H1 (cell line): Measurements from ENCODE around the gene CACNB4. TPM values are rescaled to one million over a fixed set of nuclear protein-coding genes. Genes with fewer than 3 reads are reported as not detected.

Experiments used
- ASH2L ChIP-seq: fragments of 200-600, 300-600 bp; sonication (generic); IDR thresholded peaks from one replicate; pipeline ENCODE4 v1.7.1; 2017; ENCODE audit warnings: low read length
- CBX8 ChIP-seq: fragments of 300-800, 300-1000 bp; sonication (generic); IDR thresholded peaks from 2 replicates; pipeline ENCODE4 v1.7.1; 2016; ENCODE audit warnings: low read depth, low read length, borderline replicate concordance
- CHD1 ChIP-seq: IDR thresholded peaks from 2 replicates; pipeline ENCODE4 v1.6.1; 2012; ENCODE audit warnings: low read depth, low read length, improper control_type of control experiment
- CHD7 ChIP-seq: fragments of 300-600 bp; sonication (generic); IDR thresholded peaks from 2 replicates; pipeline ENCODE4 v1.7.1; 2012; ENCODE audit warnings: low read length, moderate library complexity, mild to moderate bottlenecking, inconsistent platforms; ENCODE audit not compliant: insufficient replicate concordance
- EZH2 ChIP-seq: fragments of 200-600 bp; sonication (generic); IDR thresholded peaks from 2 replicates; pipeline ENCODE4 v1.7.1; 2012; ENCODE audit warnings: low read depth, mild to moderate bottlenecking, moderate library complexity, low read length, inconsistent platforms; ENCODE audit not compliant: severe bottlenecking
- GABPA ChIP-seq: IDR thresholded peaks from 2 replicates; pipeline ENCODE4 v1.6.1; 2011; ENCODE audit warnings: mild to moderate bottlenecking, low read length, moderate library complexity, borderline replicate concordance; ENCODE audit not compliant: insufficient read depth
- GTF2F1 ChIP-seq: IDR thresholded peaks from 2 replicates; pipeline ENCODE4 v1.6.1; 2012; ENCODE audit warnings: low read depth, low read length, improper control_type of control experiment, borderline replicate concordance
- HDAC6 ChIP-seq: IDR thresholded peaks from one replicate; pipeline ENCODE4 v1.7.1; 2012; ENCODE audit warnings: low read depth, mild to moderate bottlenecking, inconsistent platforms, low read length, moderate library complexity
- JUND ChIP-seq: IDR thresholded peaks from 2 replicates; pipeline ENCODE4 v1.6.1; 2011; ENCODE audit warnings: mild to moderate bottlenecking, improper control_type of control experiment, low read length
- MAFK ChIP-seq: IDR thresholded peaks from 2 replicates; pipeline ENCODE4 v1.6.1; 2012; ENCODE audit warnings: low read depth, mild to moderate bottlenecking, improper control_type of control experiment, low read length
- POLR2A ChIP-seq, 2 experiments: IDR thresholded peaks; 1 replicate in 1 of 2; 2 replicates in 1 of 2; pipeline ENCODE4 v1.6.1; 2011; ENCODE audit warnings: low read depth in 2 of 2, low read length in 2 of 2, mild to moderate bottlenecking in 2 of 2; ENCODE audit errors: control extremely low read depth in 1 of 2
- TBP ChIP-seq: IDR thresholded peaks from 2 replicates; pipeline ENCODE4 v1.6.1; 2011; ENCODE audit warnings: low read depth, low read length, improper control_type of control experiment
- polyA plus RNA-seq, 7 experiments: library from polyadenylated mRNA; depleted of rRNA in 3 of 7; stranded (reverse) in 5 of 7; unstranded in 2 of 7; fragments of >200 nt in 5 of 7; fragments of 200-250 nt in 2 of 7; gene quantifications; 1 replicate in 5 of 7; 2 replicates in 1 of 7; 4 replicates in 1 of 7; pipeline versions ENCODE4 v1.2.1 to v1.2.3, GENCODE V29; 2011 to 2013; ENCODE audit warnings: missing spikeins in 2 of 7, mixed read lengths in 2 of 7
- total RNA-seq: library from RNA; stranded (reverse); fragmentation: NEBNext Ultra II Directional; extraction: Animal tissue kit (Norgen Biotek cat#: 25700); gene quantifications from 2 replicates; pipeline ENCODE4 v1.2.1, GENCODE V29; 2021

Gene CACNB4
- total and polyA plus RNA-seq, 2 of the 8 experiments (the other 6 are each of a cell fraction or from before 2014, with no cell fraction given) = 2.0 to 4.0 TPM

GRCh38 chr2:151853070-151853758, 245.6 kb downstream of the CACNB4 start (continued):
- TF ChIP-seq CHD7 = no peak
- TF ChIP-seq EZH2 = no peak
- no peak for TF ChIP-seq ASH2L
- no peak for TF ChIP-seq GTF2F1
- TF ChIP-seq MAFK = no peak
- TF ChIP-seq TBP = no peak
- no peak for TF ChIP-seq GABPA
- no peak for TF ChIP-seq POLR2A (IDR thresholded peaks at IDR 0.05; ENCODE audit: control extremely low read depth in 1 of 2, low read depth in 2 of 2, low read length in 2 of 2)
- no peak for TF ChIP-seq CHD1
- TF ChIP-seq JUND = no peak
- no peak for TF ChIP-seq CBX8
- no peak for TF ChIP-seq HDAC6
